ENCODE results near the gene MRPL22. TPM values are rescaled to one million over a fixed set of nuclear protein-coding genes. Genes with fewer than 3 reads are reported as not detected.

Gene MRPL22
- total and polyA plus RNA-seq, 2 of the 13 experiments (the other 11 are each of a cell fraction or from before 2014, with no cell fraction given): 66.8 to 84.8 TPM

- TF ChIP-seq ZNF800 (CRISPR knock-in tag; IDR thresholded peaks at IDR 0.05) (no peak), CAMTA2 (CRISPR knock-in tag; IDR thresholded peaks at IDR 0.05; ENCODE audit: borderline replicate concordance) (no peak), PBX2 (CRISPR knock-in tag; IDR thresholded peaks at IDR 0.05) (no peak), HNF4G (IDR thresholded peaks at IDR 0.05; ENCODE audit: borderline replicate concordance, low read depth, low read length) (no peak), HNF4G (CRISPR knock-in tag; IDR thresholded peaks at IDR 0.05; ENCODE audit: borderline replicate concordance, low read depth) (no peak), ZC3H4 (CRISPR knock-in tag; IDR thresholded peaks at IDR 0.05; ENCODE audit: borderline replicate concordance) (no peak), GATAD1 (CRISPR knock-in tag; IDR thresholded peaks at IDR 0.05) (peak; percentile 96), NFATC3 (CRISPR knock-in tag; IDR thresholded peaks at IDR 0.05) (no peak), ZNF577 (CRISPR knock-in tag; IDR thresholded peaks at IDR 0.05; ENCODE audit: borderline replicate concordance, low read depth) (peak; percentile 46; the same call in 1 of the 2 replicates), BRCA1 (CRISPR knock-in tag; IDR thresholded peaks at IDR 0.05) (peak; percentile 47; the same call in 1 of the 2 replicates), ZBED4 (CRISPR knock-in tag; IDR thresholded peaks at IDR 0.05; ENCODE audit: borderline replicate concordance) (no peak), ZNF598 (CRISPR knock-in tag; IDR thresholded peaks at IDR 0.05; ENCODE audit: borderline replicate concordance) (0 out of 2 replicates have a peak, but pooled peaks have one; percentile 23), RBAK (CRISPR knock-in tag; IDR thresholded peaks at IDR 0.05) (no peak), PHF8 (CRISPR knock-in tag; IDR thresholded peaks at IDR 0.05) (peak; percentile 86)
- TF ChIP-seq, protein P1, sequence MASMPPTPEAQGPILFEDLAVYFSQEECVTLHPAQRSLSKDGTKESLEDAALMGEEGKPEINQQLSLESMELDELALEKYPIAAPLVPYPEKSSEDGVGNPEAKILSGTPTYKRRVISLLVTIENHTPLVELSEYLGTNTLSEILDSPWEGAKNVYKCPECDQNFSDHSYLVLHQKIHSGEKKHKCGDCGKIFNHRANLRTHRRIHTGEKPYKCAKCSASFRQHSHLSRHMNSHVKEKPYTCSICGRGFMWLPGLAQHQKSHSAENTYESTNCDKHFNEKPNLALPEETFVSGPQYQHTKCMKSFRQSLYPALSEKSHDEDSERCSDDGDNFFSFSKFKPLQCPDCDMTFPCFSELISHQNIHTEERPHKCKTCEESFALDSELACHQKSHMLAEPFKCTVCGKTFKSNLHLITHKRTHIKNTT (CRISPR knock-in tag; IDR thresholded peaks at IDR 0.05): no peak
- TF ChIP-seq, protein P2, sequence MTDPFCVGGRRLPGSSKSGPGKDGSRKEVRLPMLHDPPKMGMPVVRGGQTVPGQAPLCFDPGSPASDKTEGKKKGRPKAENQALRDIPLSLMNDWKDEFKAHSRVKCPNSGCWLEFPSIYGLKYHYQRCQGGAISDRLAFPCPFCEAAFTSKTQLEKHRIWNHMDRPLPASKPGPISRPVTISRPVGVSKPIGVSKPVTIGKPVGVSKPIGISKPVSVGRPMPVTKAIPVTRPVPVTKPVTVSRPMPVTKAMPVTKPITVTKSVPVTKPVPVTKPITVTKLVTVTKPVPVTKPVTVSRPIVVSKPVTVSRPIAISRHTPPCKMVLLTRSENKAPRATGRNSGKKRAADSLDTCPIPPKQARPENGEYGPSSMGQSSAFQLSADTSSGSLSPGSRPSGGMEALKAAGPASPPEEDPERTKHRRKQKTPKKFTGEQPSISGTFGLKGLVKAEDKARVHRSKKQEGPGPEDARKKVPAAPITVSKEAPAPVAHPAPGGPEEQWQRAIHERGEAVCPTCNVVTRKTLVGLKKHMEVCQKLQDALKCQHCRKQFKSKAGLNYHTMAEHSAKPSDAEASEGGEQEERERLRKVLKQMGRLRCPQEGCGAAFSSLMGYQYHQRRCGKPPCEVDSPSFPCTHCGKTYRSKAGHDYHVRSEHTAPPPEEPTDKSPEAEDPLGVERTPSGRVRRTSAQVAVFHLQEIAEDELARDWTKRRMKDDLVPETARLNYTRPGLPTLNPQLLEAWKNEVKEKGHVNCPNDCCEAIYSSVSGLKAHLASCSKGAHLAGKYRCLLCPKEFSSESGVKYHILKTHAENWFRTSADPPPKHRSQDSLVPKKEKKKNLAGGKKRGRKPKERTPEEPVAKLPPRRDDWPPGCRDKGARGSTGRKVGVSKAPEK (CRISPR knock-in tag; IDR thresholded peaks at IDR 0.05; ENCODE audit: borderline replicate concordance): no peak
These were observed at the start of gene MRPL22 (continued) for GRCh38 chr5:154940772-154941620.
